Mucosa of stomach (tissue), 1 donor: Measurements from ENCODE around the gene NUP214.

ENCODE experiments used
- H3K27me3 ChIP-seq: one replicate; pipeline ENCODE4 v1.7.0; 2013; ENCODE audit warnings: mild to moderate bottlenecking, low read length; ENCODE audit not compliant: control insufficient read depth, insufficient read depth
- H3K36me3 ChIP-seq: one replicate; pipeline ENCODE4 v1.7.0; 2013; ENCODE audit warnings: low read length; ENCODE audit not compliant: control insufficient read depth, insufficient read depth
- H3K4me1 ChIP-seq: one replicate; pipeline ENCODE4 v1.7.0; 2013; ENCODE audit warnings: mild to moderate bottlenecking, low read length; ENCODE audit not compliant: control insufficient read depth, insufficient read depth
- H3K4me3 ChIP-seq: one replicate; pipeline ENCODE4 v1.7.0; 2013; ENCODE audit warnings: low read length
- H3K9ac ChIP-seq: one replicate; pipeline ENCODE4 v1.7.0; 2013; ENCODE audit warnings: mild to moderate bottlenecking, low read length, moderate library complexity
- H3K9me3 ChIP-seq: one replicate; pipeline ENCODE4 v1.7.0; 2013; ENCODE audit warnings: mild to moderate bottlenecking, low read length, moderate library complexity; ENCODE audit not compliant: control insufficient read depth
- donor health status: Pancreatic carcinoma.

The NUP214 gene

GRCh38 chr9:131125288-131126058, at the start of gene NUP214:
TSS of gene NUP214 (plus strand) at chr9:131125586. CDS start at chr9:131125705, 119 bp downstream.
- peak within 1 kb of the TSS; percentile 81 for H3K9ac ChIP-seq
- H3K4me3 ChIP-seq: peak within 1 kb of the TSS; percentile 59
- H3K4me1 ChIP-seq: peaks cover 3% of the 10 kb centered on the region
- H3K27me3 ChIP-seq: no peaks in the 10 kb centered on the region
- no peaks in the 10 kb centered on the region for H3K9me3 ChIP-seq
- H3K36me3 ChIP-seq: no peaks in the 10 kb centered on the region

GRCh38 chr9:131076347-131077195, 48.8 kb upstream of the NUP214 start:
- H3K4me3 ChIP-seq: no peak overlapping the region
- no peak overlapping the region for H3K9ac ChIP-seq
- peaks cover 3% of the 10 kb centered on the region for H3K27me3 ChIP-seq
- H3K36me3 ChIP-seq: no peaks in the 10 kb centered on the region
- no peaks in the 10 kb centered on the region for H3K4me1 ChIP-seq
- H3K9me3 ChIP-seq: no peaks in the 10 kb centered on the region

- H3K27me3 ChIP-seq: peaks cover 3% of the 10 kb centered on the region
- no peak overlapping the region for H3K9ac ChIP-seq
- H3K4me1 ChIP-seq: no peaks in the 10 kb centered on the region
- H3K9me3 ChIP-seq: no peaks in the 10 kb centered on the region
- no peak overlapping the region for H3K4me3 ChIP-seq
- H3K36me3 ChIP-seq: no peaks in the 10 kb centered on the region
These were observed 46.7 kb upstream of the NUP214 start for GRCh38 chr9:131078427-131079366.

GRCh38 chr9:131080589-131080988, 44.8 kb upstream of the NUP214 start:
- no peak overlapping the region for H3K4me3 ChIP-seq
- H3K9me3 ChIP-seq: no peaks in the 10 kb centered on the region
- H3K9ac ChIP-seq: no peak overlapping the region
- H3K27me3 ChIP-seq: peaks cover 6% of the 10 kb centered on the region
- no peaks in the 10 kb centered on the region for H3K36me3 ChIP-seq
- H3K4me1 ChIP-seq: no peaks in the 10 kb centered on the region

GRCh38 chr9:131081868-131082267, 43.5 kb upstream of the NUP214 start:
- Histone ChIP-seq H3K27me3 (peaks cover 6% of the 10 kb centered on the region), H3K36me3 (no peaks in the 10 kb centered on the region), H3K4me1 (no peaks in the 10 kb centered on the region), H3K4me3 (no peak overlapping the region), H3K9ac (no peak overlapping the region), H3K9me3 (no peaks in the 10 kb centered on the region)

GRCh38 chr9:131082774-131083512, 42.4 kb upstream of the NUP214 start:
- Histone ChIP-seq H3K9ac (no peak overlapping the region), H3K27me3 (peaks cover 6% of the 10 kb centered on the region), H3K4me1 (no peaks in the 10 kb centered on the region), H3K9me3 (no peaks in the 10 kb centered on the region), H3K36me3 (no peaks in the 10 kb centered on the region), H3K4me3 (no peak overlapping the region)

GRCh38 chr9:131084661-131085369, 40.6 kb upstream of the NUP214 start:
- H3K36me3 ChIP-seq: no peaks in the 10 kb centered on the region
- H3K4me3 ChIP-seq: no peak overlapping the region
- H3K9ac ChIP-seq: no peak overlapping the region
- H3K9me3 ChIP-seq: no peaks in the 10 kb centered on the region
- H3K27me3 ChIP-seq: peaks cover 3% of the 10 kb centered on the region
- no peaks in the 10 kb centered on the region for H3K4me1 ChIP-seq

GRCh38 chr9:131085370-131086122, 39.8 kb upstream of the NUP214 start:
- H3K27me3 ChIP-seq: peaks cover 3% of the 10 kb centered on the region
- H3K4me1 ChIP-seq: no peaks in the 10 kb centered on the region
- H3K4me3 ChIP-seq: no peak overlapping the region
- H3K9me3 ChIP-seq: no peaks in the 10 kb centered on the region
- H3K9ac ChIP-seq: no peak overlapping the region
- no peaks in the 10 kb centered on the region for H3K36me3 ChIP-seq

- no peaks in the 10 kb centered on the region for H3K4me1 ChIP-seq
- H3K9me3 ChIP-seq: no peaks in the 10 kb centered on the region
- no peaks in the 10 kb centered on the region for H3K36me3 ChIP-seq
- H3K9ac ChIP-seq: no peak overlapping the region
- H3K27me3 ChIP-seq: peaks cover 4% of the 10 kb centered on the region
- no peak overlapping the region for H3K4me3 ChIP-seq
These were observed 38.0 kb upstream of the NUP214 start for GRCh38 chr9:131087354-131087893.

GRCh38 chr9:131090025-131090787, 35.2 kb upstream of the NUP214 start:
- Histone ChIP-seq H3K4me3 (no peak overlapping the region), H3K4me1 (no peaks in the 10 kb centered on the region), H3K27me3 (peaks cover 27% of the 10 kb centered on the region), H3K36me3 (no peaks in the 10 kb centered on the region), H3K9me3 (no peaks in the 10 kb centered on the region), H3K9ac (no peak overlapping the region)
